ENCODE results near the gene RARA. TPM values are rescaled to one million over a fixed set of nuclear protein-coding genes. Genes with fewer than 3 reads are reported as not detected.

RARA gene
- total RNA-seq, 1 donor from 2014 or later = 38.8 TPM

- peaks cover 34% of the 10 kb centered on the region for H3K4me1 Mint-ChIP-seq (ENCODE audit: low read depth, unreplicated experiment)
- Histone ChIP-seq H3K4me3 (ENCODE audit: insufficient read depth, low read depth, low read length) (no peak overlapping the region), H3K79me2 (ENCODE audit: insufficient read depth, low read length) (peaks cover 78% of the 10 kb centered on the region), H3K9me3 (ENCODE audit: insufficient read depth, low read depth, low read length) (no peaks in the 10 kb centered on the region), H3K36me3 (ENCODE audit: insufficient read depth, low read length) (no peaks in the 10 kb centered on the region), H4K20me1 (ENCODE audit: insufficient read depth, low read length) (peaks cover 80% of the 10 kb centered on the region), H3K4me2 (ENCODE audit: low read length) (no peak overlapping the region), H3K4me1 (ENCODE audit: insufficient read depth, low read length) (peaks cover 34% of the 10 kb centered on the region), H3K27me3 (ENCODE audit: insufficient read depth, low read length) (no peaks in the 10 kb centered on the region), H2AFZ (ENCODE audit: low read depth, low read length) (no peak overlapping the region), H3K27ac (ENCODE audit: low read depth, low read length) (no peak overlapping the region), H3K9ac (ENCODE audit: low read length) (no peak overlapping the region)
- no peak overlapping the region for H3K27ac Mint-ChIP-seq (ENCODE audit: unreplicated experiment)
- no peaks in the 10 kb centered on the region for H3K9me3 Mint-ChIP-seq (ENCODE audit: unreplicated experiment)
- TF ChIP-seq EZH2 (IDR thresholded peaks at IDR 0.05; ENCODE audit: insufficient read depth, low read length) (no peak), CTCF (IDR thresholded peaks at IDR 0.05; ENCODE audit: insufficient read depth, low read depth, low read length) (no peak)
- no peaks in the 10 kb centered on the region for H3K27me3 Mint-ChIP-seq (ENCODE audit: low read depth, unreplicated experiment)
- DNase-seq (ENCODE audit: low read depth) (no peak), FAIRE-seq (no peak)
- H3K36me3 Mint-ChIP-seq (ENCODE audit: low read depth, unreplicated experiment) = peaks cover 2% of the 10 kb centered on the region
- peak overlapping the region; percentile 14 for H3K4me3 Mint-ChIP-seq (ENCODE audit: unreplicated experiment)
These were observed 19.4 kb downstream of the RARA start for GRCh38 chr17:40328386-40328766.

GRCh38 chr17:40329839-40330794 is 21.1 kb downstream of the RARA start:
- Histone ChIP-seq H3K4me2 (ENCODE audit: low read length) (peak overlapping the region; percentile 5), H3K4me3 (ENCODE audit: insufficient read depth, low read depth, low read length) (no peak overlapping the region), H2AFZ (ENCODE audit: low read depth, low read length) (no peak overlapping the region), H3K36me3 (ENCODE audit: insufficient read depth, low read length) (no peaks in the 10 kb centered on the region), H3K27ac (ENCODE audit: low read depth, low read length) (no peak overlapping the region), H4K20me1 (ENCODE audit: insufficient read depth, low read length) (peaks cover 79% of the 10 kb centered on the region), H3K9ac (ENCODE audit: low read length) (peak overlapping the region; percentile 6), H3K27me3 (ENCODE audit: insufficient read depth, low read length) (no peaks in the 10 kb centered on the region), H3K4me1 (ENCODE audit: insufficient read depth, low read length) (peaks cover 27% of the 10 kb centered on the region), H3K9me3 (ENCODE audit: insufficient read depth, low read depth, low read length) (no peaks in the 10 kb centered on the region), H3K79me2 (ENCODE audit: insufficient read depth, low read length) (peaks cover 78% of the 10 kb centered on the region)
- Mint-ChIP-seq H3K27me3 (ENCODE audit: low read depth, unreplicated experiment) (no peaks in the 10 kb centered on the region), H3K9me3 (ENCODE audit: unreplicated experiment) (no peaks in the 10 kb centered on the region), H3K27ac (ENCODE audit: unreplicated experiment) (no peak overlapping the region), H3K4me1 (ENCODE audit: low read depth, unreplicated experiment) (peaks cover 28% of the 10 kb centered on the region), H3K36me3 (ENCODE audit: low read depth, unreplicated experiment) (peaks cover 5% of the 10 kb centered on the region), H3K4me3 (ENCODE audit: unreplicated experiment) (no peak overlapping the region)
- no peak for TF ChIP-seq EZH2 (IDR thresholded peaks at IDR 0.05; ENCODE audit: insufficient read depth, low read length)
- no peak for TF ChIP-seq CTCF (IDR thresholded peaks at IDR 0.05; ENCODE audit: insufficient read depth, low read depth, low read length)
- FAIRE-seq (no peak), DNase-seq (ENCODE audit: low read depth) (no peak)
